WTC11 (cell line): ENCODE results near the gene CCDC158. TPM values are rescaled to one million over a fixed set of nuclear protein-coding genes. Genes with fewer than 3 reads are reported as not detected.

Experiments
- ATAC-seq: fragments of 200-7000 bp; cut with Tn5 transposase; 2 replicates; pipeline ENCODE4 v1.10.0; 2021; ENCODE audit warnings: mild to moderate bottlenecking, moderate library complexity
- CTCF ChIA-PET: fragments of 300-600 bp; sonication (Branson Sonifier 250); formaldehyde crosslinking; loops from one replicate; lab custom pipeline; 2021; ENCODE audit warnings: antibody characterized with exemption; lab: Charles Lee
- POLR2A ChIA-PET: fragments of 350-600 bp; sonication (Branson Sonifier 250); formaldehyde crosslinking; loops from one replicate; lab custom pipeline; 2021; ENCODE audit warnings: antibody characterized with exemption; lab: Charles Lee
- DNase-seq: peaks from one replicate; pipeline ENCODE4 v3.0.0; 2021; ENCODE audit warnings: low spot score
- H3K27ac Mint-ChIP-seq: 2 replicates; pipeline ENCODE4 v1.8.0; 2021; ENCODE audit warnings: mixed read lengths
- H3K27me3 Mint-ChIP-seq: 2 replicates; pipeline ENCODE4 v1.8.0; 2021; ENCODE audit warnings: low read depth, mild to moderate bottlenecking, moderate library complexity, mixed read lengths
- H3K36me3 Mint-ChIP-seq: 2 replicates; pipeline ENCODE4 v1.8.0; 2021; ENCODE audit warnings: mixed read lengths
- H3K4me1 Mint-ChIP-seq: 2 replicates; pipeline ENCODE4 v1.8.0; 2022; ENCODE audit warnings: mixed read lengths
- H3K4me3 Mint-ChIP-seq: 2 replicates; pipeline ENCODE4 v1.8.0; 2021; ENCODE audit warnings: mild to moderate bottlenecking, moderate library complexity, mixed read lengths
- H3K9me3 Mint-ChIP-seq: 2 replicates; pipeline ENCODE4 v1.8.0; 2021; ENCODE audit warnings: mixed read lengths
- AFF4 ChIP-seq: sonication (generic); formaldehyde crosslinking; IDR thresholded peaks from 2 replicates; pipeline ENCODE4 v1.8.1; 2023; ENCODE audit warnings: mild to moderate bottlenecking, missing genetic modification reagents, borderline replicate concordance
- ARID4B ChIP-seq: sonication (generic); formaldehyde crosslinking; IDR thresholded peaks from 2 replicates; pipeline ENCODE4 v1.8.0; 2023; ENCODE audit warnings: missing genetic modification reagents, mild to moderate bottlenecking, borderline replicate concordance
- ATF1 ChIP-seq: sonication (generic); formaldehyde crosslinking; IDR thresholded peaks from 2 replicates; pipeline ENCODE4 v1.8.1; 2023; ENCODE audit warnings: mild to moderate bottlenecking, moderate library complexity, missing genetic modification reagents
- CBFB ChIP-seq: sonication (generic); formaldehyde crosslinking; IDR thresholded peaks from 2 replicates; pipeline ENCODE4 v1.8.1; 2022; ENCODE audit warnings: mild to moderate bottlenecking, low read depth, missing genetic modification reagents
- CREM ChIP-seq: sonication (generic); formaldehyde crosslinking; IDR thresholded peaks from 2 replicates; pipeline ENCODE4 v1.8.1; 2022; ENCODE audit warnings: mild to moderate bottlenecking, missing genetic modification reagents, moderate library complexity
- ESRRA ChIP-seq: sonication (generic); formaldehyde crosslinking; IDR thresholded peaks from 2 replicates; pipeline ENCODE4 v1.8.1; 2022; ENCODE audit warnings: mild to moderate bottlenecking, missing genetic modification reagents, borderline replicate concordance
- FOXK1 ChIP-seq: sonication (generic); formaldehyde crosslinking; IDR thresholded peaks from 2 replicates; pipeline ENCODE4 v1.8.0; 2022; ENCODE audit warnings: mild to moderate bottlenecking, moderate library complexity, missing genetic modification reagents
- GABPB1 ChIP-seq: sonication (generic); formaldehyde crosslinking; IDR thresholded peaks from 2 replicates; pipeline ENCODE4 v1.8.1; 2023; ENCODE audit warnings: mild to moderate bottlenecking, missing genetic modification reagents
- HMGA2 ChIP-seq: fragments of 250-450 bp; sonication (Bioruptor Pico); IDR thresholded peaks from 2 replicates; pipeline ENCODE4 v1.4.0; 2021; ENCODE audit warnings: mild to moderate bottlenecking, moderate library complexity
- NFE2L1 ChIP-seq: sonication (generic); formaldehyde crosslinking; IDR thresholded peaks from 2 replicates; pipeline ENCODE4 v1.8.1; 2023; ENCODE audit warnings: missing genetic modification reagents
- NR1H2 ChIP-seq: sonication (generic); formaldehyde crosslinking; IDR thresholded peaks from 2 replicates; pipeline ENCODE4 v1.9.0; 2021; ENCODE audit warnings: mild to moderate bottlenecking, moderate library complexity, missing genetic modification reagents
- RELA ChIP-seq: sonication (generic); formaldehyde crosslinking; IDR thresholded peaks from 2 replicates; pipeline ENCODE4 v1.8.1; 2022; ENCODE audit warnings: missing genetic modification reagents, mild to moderate bottlenecking, borderline replicate concordance
- RORB ChIP-seq: fragments of 250-450 bp; sonication (Bioruptor Pico); IDR thresholded peaks from 2 replicates; pipeline ENCODE4 v1.9.0; 2021; ENCODE audit warnings: mild to moderate bottlenecking
- SMAD4 ChIP-seq: sonication (generic); formaldehyde crosslinking; IDR thresholded peaks from 2 replicates; pipeline ENCODE4 v1.8.0; 2022; ENCODE audit warnings: mild to moderate bottlenecking, missing genetic modification reagents
- STAT6 ChIP-seq: sonication (generic); formaldehyde crosslinking; conservative IDR thresholded peaks from 2 replicates; pipeline ENCODE4 v1.8.1; 2023; ENCODE audit warnings: mild to moderate bottlenecking, low read depth, missing genetic modification reagents, moderate library complexity
- USF2 ChIP-seq: sonication (generic); formaldehyde crosslinking; IDR thresholded peaks from 2 replicates; pipeline ENCODE4 v1.8.1; 2023; ENCODE audit warnings: mild to moderate bottlenecking, missing genetic modification reagents, moderate library complexity
- ZBTB43 ChIP-seq: sonication (generic); formaldehyde crosslinking; IDR thresholded peaks from 2 replicates; pipeline ENCODE4 v1.8.1; 2023; ENCODE audit warnings: mild to moderate bottlenecking, missing genetic modification reagents
- ZNF121 ChIP-seq: sonication (generic); formaldehyde crosslinking; IDR thresholded peaks from 2 replicates; pipeline ENCODE4 v1.8.0; 2023; ENCODE audit warnings: missing genetic modification reagents
- ZNF138 ChIP-seq: sonication (generic); formaldehyde crosslinking; conservative IDR thresholded peaks from 2 replicates; pipeline ENCODE4 v1.8.1; 2022; ENCODE audit warnings: mild to moderate bottlenecking, moderate library complexity, missing genetic modification reagents
- ZNF396 ChIP-seq: fragments of 250-450 bp; sonication (Bioruptor Pico); IDR thresholded peaks from 2 replicates; pipeline ENCODE4 v1.8.0; 2021; ENCODE audit warnings: mild to moderate bottlenecking, moderate library complexity, borderline replicate concordance
- ZNF423 ChIP-seq: fragments of 250-450 bp; sonication (Bioruptor Pico); IDR thresholded peaks from 2 replicates; pipeline ENCODE4 v2.1.2; 2022; ENCODE audit warnings: mild to moderate bottlenecking, moderate library complexity
- ZSCAN18 ChIP-seq: fragments of 250-450 bp; sonication (Bioruptor Pico); IDR thresholded peaks from 2 replicates; pipeline ENCODE4 v2.1.2; 2022; ENCODE audit warnings: mild to moderate bottlenecking, moderate library complexity
- total RNA-seq: library from RNA; stranded (reverse); gene quantifications from 3 replicates; pipeline ENCODE4 v1.2.3, GENCODE V29; 2021

Gene CCDC158
- total RNA-seq, 1 experiment from 2014 or later: 0.15 TPM

GRCh38 chr4:76375703-76376102, 45.2 kb downstream of the CCDC158 start (continued):
- TF ChIP-seq USF2 (CRISPR knock-in tag): no peak
- TF ChIP-seq STAT6 (CRISPR knock-in tag): no peak
- no peak for TF ChIP-seq ATF1
- TF ChIP-seq ZNF396 (CRISPR knock-in tag): no peak
- TF ChIP-seq, all 79 proteins: peak for 0

- Mint-ChIP-seq H3K9me3 (peaks cover under 1% of the 10 kb centered on the region; the same call in 1 of the 2 replicates), H3K27me3 (no peaks in the 10 kb centered on the region), H3K4me3 (no peak overlapping the region), H3K27ac (no peak overlapping the region), H3K36me3 (peaks cover under 1% of the 10 kb centered on the region; the same call in 1 of the 2 replicates), H3K4me1 (peaks cover 19% of the 10 kb centered on the region)
- ATAC-seq: no peak
- no peak for DNase-seq
- ChIA-PET CTCF (interaction anchor here (0.6 to 5.6 kb wide), 4 partner anchors 68 to 196 kb away, joined by 3 to 122 read pairs (median 4); no protein-coding TSS in a partner anchor), POLR2A (no interaction called here)
- TF ChIP-seq CBFB (CRISPR knock-in tag) (no peak), ZNF121 (CRISPR knock-in tag) (no peak), RELA (CRISPR knock-in tag) (no peak), NFE2L1 (CRISPR knock-in tag) (no peak), ZNF138 (no peak), RORB (CRISPR knock-in tag) (no peak), ZBTB43 (CRISPR knock-in tag) (no peak), AFF4 (CRISPR knock-in tag) (no peak), ARID4B (CRISPR knock-in tag) (no peak), SMAD4 (no peak), USF2 (CRISPR knock-in tag) (no peak), FOXK1 (no peak), HMGA2 (CRISPR knock-in tag) (no peak), CREM (CRISPR knock-in tag) (no peak), ZNF423 (no peak), GABPB1 (CRISPR knock-in tag) (no peak), ESRRA (CRISPR knock-in tag) (no peak), NR1H2 (CRISPR knock-in tag) (no peak), ZSCAN18 (CRISPR knock-in tag) (no peak)
Observed at GRCh38 chr4:76374798-76375197, 46.1 kb downstream of the CCDC158 start.
